Breast epithelium (tissue), 4 donors: ENCODE results near the gene GREB1L. TPM values are rescaled to one million over a fixed set of nuclear protein-coding genes. Genes with fewer than 3 reads are reported as not detected.

ENCODE experiments used
- DNase-seq, 2 donors: peaks; one replicate each; pipeline ENCODE4 v3.0.0-alpha.2; 2019; ENCODE audit warnings: low spot score in 2 of 2
- H3K27ac ChIP-seq, 2 donors: fragments of 200-600 bp; sonication (generic) in 1 of 2; one replicate each; pipeline ENCODE4 v1.5.1; 2016 to 2019; ENCODE audit warnings: mild to moderate bottlenecking in 1 of 2
- H3K27me3 ChIP-seq, 2 donors: fragments of 200-600 bp; sonication (generic) in 1 of 2; one replicate each; pipeline versions ENCODE4 v1.5.1 to v1.6.0; 2017 to 2019; ENCODE audit warnings: control low read depth in 1 of 2, mild to moderate bottlenecking in 1 of 2
- H3K36me3 ChIP-seq: fragments of 200-600 bp; one replicate; pipeline ENCODE4 v1.5.1; 2019
- H3K4me1 ChIP-seq, 2 donors: fragments of 200-600 bp; sonication (generic); one replicate each; pipeline ENCODE4 v1.5.1; 2016 to 2019; ENCODE audit warnings: control low read depth in 1 of 2
- H3K4me3 ChIP-seq, 3 donors: fragments of 200-600 bp; sonication (generic); 1 replicate in 2 of 3; 2 replicates in 1 of 3; pipeline ENCODE4 v1.5.1; 2016 to 2019; ENCODE audit warnings: mild to moderate bottlenecking in 3 of 3, moderate library complexity in 2 of 3
- H3K9me3 ChIP-seq, 2 donors: fragments of 200-600 bp; sonication (generic) in 1 of 2; one replicate each; pipeline ENCODE4 v1.5.1; 2016 to 2019; ENCODE audit warnings: control low read depth in 1 of 2
- POLR2A ChIP-seq: fragments of 450-650 bp; IDR thresholded peaks from one replicate; pipeline ENCODE4 v1.6.1; 2016; ENCODE audit warnings: antibody characterized with exemption, mild to moderate bottlenecking, moderate library complexity
- POLR2AphosphoS5 ChIP-seq, 3 donors: sonication (generic); formaldehyde crosslinking; IDR thresholded peaks; one replicate each; pipeline ENCODE4 v1.6.1; 2017; ENCODE audit warnings: antibody characterized with exemption in 3 of 3
- intact Hi-C: fragments of 100-400 bp; cut with DNase I; formaldehyde crosslinking; loops from one replicate; pipeline ENCODE4 v1.15.1; 2023; ENCODE audit warnings: low total_unique reads
- total RNA-seq, 3 donors: library from RNA; depleted of rRNA; stranded (reverse); fragments of >200 nt; gene quantifications; one replicate each; pipeline ENCODE4 v1.1.0, GENCODE V29; 2016
- TF ChIP-seq, protein P1 (sequence below), 3 donors: fragments of 450-650 bp; IDR thresholded peaks; one replicate each; pipeline ENCODE4 v1.5.1; 2016 to 2017; ENCODE audit warnings: antibody characterized with exemption in 3 of 3, mild to moderate bottlenecking in 3 of 3, moderate library complexity in 3 of 3

GREB1L gene
- total RNA-seq, 3 donors from 2014 or later, result 6.6 to 75.7 (median 8.9) TPM

GRCh38 chr18:21316296-21316695, 74.3 kb downstream of the GREB1L start:
- DNase-seq, result no peak
- H3K27ac ChIP-seq, result no peak overlapping the region

GRCh38 chr18:21321711-21322110, 79.7 kb downstream of the GREB1L start:
- H3K36me3 ChIP-seq, result no peaks in the 10 kb centered on the region
- DNase-seq, result no peak

More at GRCh38 chr18:21316296-21316695, 74.3 kb downstream of the GREB1L start:
- Histone ChIP-seq H3K4me1 (no peaks in the 10 kb centered on the region), H3K27me3 (no peaks in the 10 kb centered on the region), H3K4me3 (no peak overlapping the region), H3K9me3 (no peaks in the 10 kb centered on the region), H3K36me3 (no peaks in the 10 kb centered on the region)
- intact Hi-C loops, result no loop called here
- TF ChIP-seq, protein P1, sequence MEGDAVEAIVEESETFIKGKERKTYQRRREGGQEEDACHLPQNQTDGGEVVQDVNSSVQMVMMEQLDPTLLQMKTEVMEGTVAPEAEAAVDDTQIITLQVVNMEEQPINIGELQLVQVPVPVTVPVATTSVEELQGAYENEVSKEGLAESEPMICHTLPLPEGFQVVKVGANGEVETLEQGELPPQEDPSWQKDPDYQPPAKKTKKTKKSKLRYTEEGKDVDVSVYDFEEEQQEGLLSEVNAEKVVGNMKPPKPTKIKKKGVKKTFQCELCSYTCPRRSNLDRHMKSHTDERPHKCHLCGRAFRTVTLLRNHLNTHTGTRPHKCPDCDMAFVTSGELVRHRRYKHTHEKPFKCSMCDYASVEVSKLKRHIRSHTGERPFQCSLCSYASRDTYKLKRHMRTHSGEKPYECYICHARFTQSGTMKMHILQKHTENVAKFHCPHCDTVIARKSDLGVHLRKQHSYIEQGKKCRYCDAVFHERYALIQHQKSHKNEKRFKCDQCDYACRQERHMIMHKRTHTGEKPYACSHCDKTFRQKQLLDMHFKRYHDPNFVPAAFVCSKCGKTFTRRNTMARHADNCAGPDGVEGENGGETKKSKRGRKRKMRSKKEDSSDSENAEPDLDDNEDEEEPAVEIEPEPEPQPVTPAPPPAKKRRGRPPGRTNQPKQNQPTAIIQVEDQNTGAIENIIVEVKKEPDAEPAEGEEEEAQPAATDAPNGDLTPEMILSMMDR (IDR thresholded peaks at IDR 0.05), result no peak
- TF ChIP-seq POLR2A (no peak), POLR2AphosphoS5 (IDR thresholded peaks at IDR 0.05) (no peak)

GRCh38 chr18:21327101-21327500, 85.1 kb downstream of the GREB1L start:
- intact Hi-C loops, result no loop called here
- no peak for DNase-seq
- H3K4me1 ChIP-seq, result no peaks in the 10 kb centered on the region
- H3K27ac ChIP-seq, result no peak overlapping the region
- no peaks in the 10 kb centered on the region for H3K9me3 ChIP-seq
- no peaks in the 10 kb centered on the region for H3K27me3 ChIP-seq
- H3K36me3 ChIP-seq, result no peaks in the 10 kb centered on the region
- H3K4me3 ChIP-seq, result no peak overlapping the region
- TF ChIP-seq POLR2AphosphoS5 (IDR thresholded peaks at IDR 0.05) (no peak), POLR2A (no peak)
- TF ChIP-seq, protein P1 (IDR thresholded peaks at IDR 0.05), result no peak

More at GRCh38 chr18:21321711-21322110, 79.7 kb downstream of the GREB1L start:
- TF ChIP-seq POLR2AphosphoS5 (IDR thresholded peaks at IDR 0.05) (no peak), POLR2A (no peak)
- TF ChIP-seq, protein P1 (IDR thresholded peaks at IDR 0.05), result no peak
- no peaks in the 10 kb centered on the region for H3K9me3 ChIP-seq
- no peak overlapping the region for H3K4me3 ChIP-seq
- no peak overlapping the region for H3K27ac ChIP-seq
- H3K27me3 ChIP-seq, result no peaks in the 10 kb centered on the region
- intact Hi-C loops, result no loop called here
- H3K4me1 ChIP-seq, result no peaks in the 10 kb centered on the region

DNA sequence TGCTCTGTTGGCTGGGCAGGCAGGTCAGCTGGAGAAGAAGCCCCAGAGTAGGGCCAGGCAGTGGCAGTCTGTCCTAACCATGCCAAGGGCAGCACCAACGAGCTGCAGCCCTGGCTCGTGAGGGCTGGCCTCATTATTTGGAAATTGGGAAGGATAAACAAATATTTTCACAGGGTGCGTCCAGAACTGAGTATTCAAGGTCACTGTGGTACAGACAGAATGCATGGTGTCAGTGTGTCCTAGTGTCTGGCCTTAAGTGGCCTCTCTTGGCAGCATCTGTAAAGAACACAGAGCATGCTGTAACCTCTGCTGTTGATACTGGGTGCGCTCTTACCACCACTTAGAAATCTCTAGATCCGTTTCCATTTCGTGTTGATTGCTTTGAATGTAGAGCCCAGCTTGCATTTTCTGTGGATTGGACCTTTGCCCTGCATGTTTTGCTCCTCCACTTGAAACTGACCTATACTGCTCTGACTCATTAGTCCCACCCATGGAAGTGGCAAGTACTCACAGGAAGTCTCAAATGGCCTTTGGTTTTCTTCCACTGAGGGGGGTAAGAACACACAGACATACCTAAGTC, 88.2 kb downstream of the GREB1L start:
- no peaks in the 10 kb centered on the region for H3K9me3 ChIP-seq
- H3K27me3 ChIP-seq, result no peaks in the 10 kb centered on the region
- H3K27ac ChIP-seq, result no peak overlapping the region
- no peaks in the 10 kb centered on the region for H3K4me1 ChIP-seq
- intact Hi-C loops, result no loop called here
- TF ChIP-seq POLR2AphosphoS5 (IDR thresholded peaks at IDR 0.05) (peak in 1 of 3 donors; percentile 72), POLR2A (no peak)
- TF ChIP-seq, protein P1 (IDR thresholded peaks at IDR 0.05), result no peak
- DNase-seq, result no peak
- H3K4me3 ChIP-seq, result no peak overlapping the region
- no peaks in the 10 kb centered on the region for H3K36me3 ChIP-seq

- no peaks in the 10 kb centered on the region for H3K36me3 ChIP-seq
- H3K4me1 ChIP-seq, result no peaks in the 10 kb centered on the region
- H3K27ac ChIP-seq, result no peak overlapping the region
- H3K9me3 ChIP-seq, result no peaks in the 10 kb centered on the region
- no peak for TF ChIP-seq POLR2AphosphoS5 (IDR thresholded peaks at IDR 0.05)
- TF ChIP-seq, protein P1 (IDR thresholded peaks at IDR 0.05), result no peak
- no peak for TF ChIP-seq POLR2A
- DNase-seq, result no peak
- intact Hi-C loops, result no loop called here
- H3K27me3 ChIP-seq, result no peaks in the 10 kb centered on the region
- H3K4me3 ChIP-seq, result no peak overlapping the region
Observed at GRCh38 chr18:21331065-21331464, 89.0 kb downstream of the GREB1L start.
